Cardiac fibroblast (primary cell): ENCODE data around the gene DCHS1.
A peak's percentile ranks its signal among the peaks of the same experiment; 100 is the strongest.
"Not testable (repeated sequence)": the region's sequence is repeated elsewhere in the genome, so short reads cannot be mapped to it uniquely, and the experiment has no call there.

ENCODE experiments used
- DNase-seq, 2 donors: peaks; one replicate each; pipeline versions ENCODE4 v3.0.0 to v3.0.0-alpha.2; 2010; ENCODE audit warnings: low read depth in 2 of 2
- H3K4me3 ChIP-seq, 2 donors: replicated peaks in 1 of 2; 1 replicate in 1 of 2; 2 replicates in 1 of 2; pipeline ENCODE4 v1.5.1; 2011; ENCODE audit warnings: low read depth in 2 of 2, low read length in 2 of 2, mild to moderate bottlenecking in 2 of 2, moderate library complexity in 1 of 2
- TF ChIP-seq, protein P1 (sequence below): IDR thresholded peaks from one replicate; pipeline ENCODE4 v1.5.1; 2011; ENCODE audit warnings: low read depth, mild to moderate bottlenecking, low read length, inconsistent platforms

Gene DCHS1

DNA sequence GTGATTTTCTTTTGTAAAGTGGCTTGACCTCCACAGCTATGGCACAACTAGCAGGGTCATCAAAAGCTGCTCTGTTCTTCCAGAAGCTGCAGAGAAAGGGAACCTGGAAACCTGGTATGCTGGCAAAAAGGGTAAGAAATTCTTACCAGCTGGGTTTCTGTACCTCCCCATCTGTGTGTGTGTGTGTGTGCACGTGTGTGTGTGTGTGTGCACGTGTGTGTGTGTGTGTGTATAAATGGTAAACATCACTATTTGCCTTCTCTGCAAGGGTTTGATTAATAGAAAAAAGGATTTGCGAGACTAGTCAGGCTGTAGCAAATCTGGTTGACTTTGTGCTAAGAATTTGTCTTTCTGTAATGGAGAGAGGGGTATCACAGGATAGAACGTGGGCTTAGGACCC, 32.3 kb upstream of the DCHS1 start:
- no peak overlapping the region for H3K4me3 ChIP-seq
- TF ChIP-seq, protein P1, sequence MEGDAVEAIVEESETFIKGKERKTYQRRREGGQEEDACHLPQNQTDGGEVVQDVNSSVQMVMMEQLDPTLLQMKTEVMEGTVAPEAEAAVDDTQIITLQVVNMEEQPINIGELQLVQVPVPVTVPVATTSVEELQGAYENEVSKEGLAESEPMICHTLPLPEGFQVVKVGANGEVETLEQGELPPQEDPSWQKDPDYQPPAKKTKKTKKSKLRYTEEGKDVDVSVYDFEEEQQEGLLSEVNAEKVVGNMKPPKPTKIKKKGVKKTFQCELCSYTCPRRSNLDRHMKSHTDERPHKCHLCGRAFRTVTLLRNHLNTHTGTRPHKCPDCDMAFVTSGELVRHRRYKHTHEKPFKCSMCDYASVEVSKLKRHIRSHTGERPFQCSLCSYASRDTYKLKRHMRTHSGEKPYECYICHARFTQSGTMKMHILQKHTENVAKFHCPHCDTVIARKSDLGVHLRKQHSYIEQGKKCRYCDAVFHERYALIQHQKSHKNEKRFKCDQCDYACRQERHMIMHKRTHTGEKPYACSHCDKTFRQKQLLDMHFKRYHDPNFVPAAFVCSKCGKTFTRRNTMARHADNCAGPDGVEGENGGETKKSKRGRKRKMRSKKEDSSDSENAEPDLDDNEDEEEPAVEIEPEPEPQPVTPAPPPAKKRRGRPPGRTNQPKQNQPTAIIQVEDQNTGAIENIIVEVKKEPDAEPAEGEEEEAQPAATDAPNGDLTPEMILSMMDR: no peak
- no peak for DNase-seq

DNA sequence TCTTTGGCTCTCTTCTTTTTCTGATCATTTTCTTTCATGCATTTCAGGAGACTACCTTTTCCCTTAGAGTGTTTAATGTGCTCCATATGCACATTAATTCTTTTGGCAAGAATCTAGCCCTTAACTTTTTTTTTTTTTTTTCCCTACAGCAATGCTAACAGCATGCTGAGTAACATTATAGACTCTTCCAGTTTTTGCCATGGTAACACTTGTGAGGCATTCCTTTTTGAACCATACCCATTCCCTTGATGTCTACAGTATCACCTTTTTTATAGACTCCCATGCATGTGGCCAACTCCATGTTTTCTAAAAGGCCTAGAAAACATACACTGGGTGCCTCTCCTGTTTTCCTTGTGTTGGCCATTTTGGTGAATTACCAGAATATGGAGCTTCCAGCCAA, 30.4 kb upstream of the DCHS1 start:
- TF ChIP-seq, protein P1: no peak
- DNase-seq: no peak
- H3K4me3 ChIP-seq: no peak overlapping the region

DNA sequence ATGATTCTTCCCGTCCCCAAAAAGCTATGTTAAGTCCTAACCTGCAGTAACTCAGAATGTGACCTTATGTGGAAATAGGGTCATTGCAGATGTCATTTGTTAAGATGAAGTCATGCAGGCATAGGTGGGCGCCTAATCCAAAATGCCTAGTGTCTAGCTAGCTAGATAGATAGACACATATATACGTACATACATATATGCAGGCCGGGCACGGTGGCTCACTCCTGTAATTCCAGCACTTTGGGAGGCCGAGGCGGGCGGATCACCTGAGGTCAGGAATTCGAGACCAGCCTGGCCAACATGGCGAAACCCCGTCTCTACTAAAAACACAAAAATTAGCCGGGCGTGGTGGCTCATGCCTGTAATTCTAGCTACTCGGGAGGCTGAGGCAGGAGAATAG, 28.5 kb upstream of the DCHS1 start:
- H3K4me3 ChIP-seq, DNase-seq: not testable (repeated sequence)

DNA sequence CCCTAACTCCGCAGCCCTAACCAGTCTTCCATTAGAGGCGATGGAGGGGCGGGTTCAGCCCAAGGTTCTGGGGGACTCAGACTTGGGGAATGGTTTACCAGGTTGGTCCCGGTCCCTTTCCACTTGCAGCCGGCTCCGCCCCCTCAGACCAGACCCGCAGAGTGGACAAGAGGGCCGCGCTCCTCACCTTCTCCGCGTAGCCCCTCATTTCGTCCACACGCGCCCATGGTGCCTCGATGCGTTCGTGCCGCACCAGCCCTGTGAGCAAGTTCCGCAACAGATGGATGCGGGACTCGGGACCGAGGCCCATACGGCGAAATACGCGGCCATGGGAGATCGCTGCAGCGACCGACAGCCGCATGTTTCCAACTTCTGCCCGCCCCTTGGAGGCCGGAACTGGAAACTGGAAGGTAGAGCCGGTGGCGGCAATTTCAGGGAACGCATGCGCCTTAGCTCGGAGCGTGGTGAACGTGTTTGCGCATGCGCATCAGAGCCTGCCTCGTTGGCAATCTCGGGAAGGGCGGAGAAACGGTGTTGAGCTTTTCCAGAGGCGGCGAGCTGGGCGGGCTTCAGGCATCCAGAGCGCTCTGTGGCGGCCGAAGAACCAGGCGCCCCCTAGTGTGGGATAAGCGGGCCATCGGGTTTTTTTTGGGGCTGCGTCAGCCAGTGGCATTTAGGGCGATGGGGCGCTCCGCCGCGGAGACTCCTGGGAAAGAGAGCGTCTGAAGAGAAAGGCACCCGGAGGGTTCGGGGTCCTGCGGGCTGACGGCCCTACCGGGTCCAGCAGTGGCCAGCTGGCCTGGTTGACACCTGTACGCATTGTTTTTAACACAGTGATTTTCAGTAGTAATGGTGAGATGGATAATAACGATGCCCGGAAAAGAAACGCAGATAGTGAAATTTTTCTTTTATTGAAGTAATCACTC, 27.6 kb upstream of the DCHS1 start, which contains the start of gene MRPL17:
TSS of gene MRPL17 (minus strand) at position 405 of the 926 bp plus-strand sequence. CDS start at position 361, 44 bp downstream.
- DNase-seq: peak; percentile 99 to 100
- TF ChIP-seq, protein P1: peak; percentile 91
- H3K4me3 ChIP-seq: peak within 1 kb of the TSS; percentile 96 to 98

DNA sequence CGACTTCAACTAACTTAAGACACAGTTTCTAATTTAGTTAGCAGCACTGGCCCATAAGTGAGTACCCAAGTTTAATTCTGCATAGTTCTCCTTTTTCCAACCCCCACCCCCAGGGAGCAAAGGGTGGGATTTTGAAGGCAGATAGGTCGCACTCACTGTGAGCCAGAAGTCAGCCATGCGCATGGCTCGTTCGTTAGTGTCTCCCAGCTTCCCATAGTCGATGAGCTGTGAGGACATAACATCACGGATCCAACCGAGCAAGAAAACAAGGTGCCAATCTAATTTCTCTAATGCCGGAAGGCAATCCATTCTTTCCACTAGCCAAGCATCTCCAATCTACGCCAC, 27.0 kb upstream of the DCHS1 start:
- DNase-seq: peak in 1 of 2 donors; percentile 10
- TF ChIP-seq, protein P1: no peak
- H3K4me3 ChIP-seq: peak overlapping the region; percentile 96 to 98

DNA sequence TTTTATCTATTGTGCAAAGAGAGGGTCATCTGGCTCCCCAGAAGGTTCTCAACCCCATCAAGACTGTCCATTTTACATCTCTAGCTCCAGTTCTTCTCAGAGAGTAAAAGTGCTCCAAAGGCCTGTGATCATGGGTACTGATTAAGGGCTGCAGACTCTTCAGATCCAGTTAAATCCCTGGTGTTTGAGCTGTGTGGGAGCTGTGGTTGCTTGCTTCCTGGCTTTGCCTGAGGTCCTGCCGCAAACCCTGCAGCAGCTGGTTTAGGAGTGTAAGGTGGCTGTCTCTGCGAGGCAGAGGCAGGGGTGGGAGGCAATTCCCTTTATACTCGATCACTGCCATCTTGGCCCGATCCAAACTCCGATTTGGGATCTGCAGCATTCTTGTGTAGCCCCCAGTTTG, 26.3 kb upstream of the DCHS1 start:
- peak in 1 of 2 donors; percentile 32 for DNase-seq
- H3K4me3 ChIP-seq: peak overlapping the region; percentile 96 to 98
- TF ChIP-seq, protein P1: no peak

DNA sequence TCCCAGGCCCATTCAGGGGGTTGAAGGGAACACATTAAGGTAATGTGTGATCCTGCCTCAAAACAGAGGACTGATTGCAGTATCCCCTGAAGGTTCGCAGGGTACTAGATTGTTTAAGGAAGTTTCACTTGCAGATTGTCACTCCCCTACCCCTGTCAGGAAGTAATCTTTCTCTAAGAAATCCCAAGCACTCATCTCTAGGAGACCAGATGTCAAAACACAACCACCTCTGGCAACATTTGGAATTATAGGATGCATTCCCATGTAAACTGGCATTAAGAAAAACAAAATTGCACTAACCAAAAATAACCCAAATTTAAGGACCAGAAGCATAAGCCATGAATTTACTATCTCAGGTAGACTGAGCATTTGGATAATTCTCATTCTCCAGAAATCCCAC, 25.9 kb upstream of the DCHS1 start:
- DNase-seq: no peak
- H3K4me3 ChIP-seq: peak overlapping the region in 1 of 2 donors; percentile 98
- TF ChIP-seq, protein P1: no peak
